Astrocyte of the spinal cord (primary cell): ENCODE results near the gene CD300LF.

Experiments used
- DNase-seq: peaks from one replicate; pipeline ENCODE4 v3.0.0; 2011; ENCODE audit warnings: low read depth, low spot score
- H3K4me3 ChIP-seq: 2 replicates; pipeline ENCODE4 v1.5.1; 2011; ENCODE audit warnings: low read depth, mild to moderate bottlenecking, low read length, moderate library complexity
- CTCF ChIP-seq: IDR thresholded peaks from 2 replicates; pipeline ENCODE4 v1.5.1; 2012; ENCODE audit warnings: low read depth, mild to moderate bottlenecking, low read length, inconsistent platforms
- in situ Hi-C: cut with HindIII; loops from 2 replicates; pipeline ENCODE4 v1.10.0; 2017; ENCODE audit warnings: low sequenced_read_pairs

Gene CD300LF

GRCh38 chr17:74670329-74670728 is 42.4 kb downstream of the CD300LF start:
- H3K4me3 ChIP-seq: no peak overlapping the region
- DNase-seq: no peak
- in situ Hi-C loops: no loop called here
- TF ChIP-seq CTCF: no peak

DNA sequence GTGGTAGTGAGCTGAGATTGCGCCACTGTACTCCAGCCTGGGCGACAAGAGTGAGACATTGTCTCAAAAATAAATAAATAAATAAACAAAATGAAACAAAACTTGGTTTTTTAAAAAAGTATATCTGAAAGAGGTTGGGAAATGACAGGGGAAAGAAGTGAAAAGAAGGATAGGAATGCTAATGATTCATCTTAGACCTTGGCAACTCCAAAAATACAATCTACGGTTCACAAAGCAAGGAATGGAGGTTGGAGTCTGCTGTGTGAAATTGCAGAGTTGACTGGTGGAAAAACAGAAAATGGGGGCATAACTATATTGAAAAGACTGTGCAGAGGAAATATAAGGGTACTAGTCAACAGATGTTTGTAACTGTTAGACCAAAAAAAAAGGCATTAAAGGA is 49.2 kb downstream of the CD300LF start:
- no peak for TF ChIP-seq CTCF
- in situ Hi-C loops: no loop called here
- DNase-seq: no peak
- H3K4me3 ChIP-seq: no peak overlapping the region

DNA sequence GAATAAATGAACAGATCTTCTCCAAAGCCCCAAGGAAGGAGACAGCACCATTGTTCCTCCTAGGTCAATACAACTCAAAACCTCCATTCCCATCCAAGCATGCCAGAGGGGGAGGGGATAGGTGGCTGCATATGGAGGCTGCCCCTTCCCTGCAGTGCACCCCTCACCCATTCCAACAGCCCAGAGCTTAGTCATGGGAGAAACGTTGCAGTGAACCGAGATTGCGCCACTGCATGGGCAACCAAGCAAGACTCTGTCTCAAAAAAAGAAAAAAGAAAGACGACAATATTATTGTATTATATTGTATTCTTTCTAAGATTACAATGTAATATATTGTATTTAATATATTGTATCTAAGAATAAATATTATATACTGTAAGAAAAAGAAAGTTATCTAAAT is 52.8 kb downstream of the CD300LF start:
- in situ Hi-C loops: no loop called here
- no peak for DNase-seq
- no peak overlapping the region for H3K4me3 ChIP-seq
- no peak for TF ChIP-seq CTCF

DNA sequence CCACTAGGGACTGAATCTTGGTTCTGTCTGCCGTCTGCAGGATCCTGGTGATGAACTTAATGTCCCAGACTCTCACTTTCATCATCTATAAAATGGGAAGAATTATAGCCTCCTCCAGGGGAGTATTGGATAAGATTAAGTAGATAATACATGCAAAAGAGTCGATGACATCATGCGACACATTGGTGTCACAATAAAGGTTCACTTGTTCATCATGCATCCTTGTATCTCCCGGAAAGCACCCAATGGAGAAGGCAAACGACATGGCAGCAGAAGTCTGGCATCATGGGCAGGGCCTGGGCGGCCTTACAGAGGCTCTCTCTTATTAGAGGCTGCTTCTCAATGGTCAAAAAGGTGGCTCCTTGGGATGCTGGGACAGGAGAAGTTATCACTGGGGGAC is 54.1 kb downstream of the CD300LF start:
- in situ Hi-C loops: no loop called here
- DNase-seq: no peak
- H3K4me3 ChIP-seq: no peak overlapping the region
- TF ChIP-seq CTCF: no peak

DNA sequence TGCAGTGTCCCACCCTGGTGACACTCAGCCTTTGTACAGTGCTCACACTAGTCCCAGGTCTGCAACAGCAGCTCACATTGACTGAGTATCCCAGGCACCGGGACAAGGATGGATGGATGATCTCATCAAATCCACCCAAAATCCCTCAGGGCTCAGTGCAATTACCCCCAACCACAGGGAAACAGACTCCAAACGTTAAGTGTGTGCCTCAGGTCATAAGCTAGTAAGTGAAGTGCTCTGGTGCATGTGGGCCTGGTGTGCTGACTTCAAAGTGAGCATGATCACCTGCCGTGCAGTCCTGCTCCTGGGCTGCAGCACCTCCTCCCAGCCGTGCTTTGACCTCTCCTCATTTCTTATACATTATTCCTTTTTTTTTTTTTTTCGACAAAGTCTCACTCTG is 58.0 kb downstream of the CD300LF start:
- no peak for TF ChIP-seq CTCF
- no peak for DNase-seq
- in situ Hi-C loops: no loop called here
- H3K4me3 ChIP-seq: no peak overlapping the region

DNA sequence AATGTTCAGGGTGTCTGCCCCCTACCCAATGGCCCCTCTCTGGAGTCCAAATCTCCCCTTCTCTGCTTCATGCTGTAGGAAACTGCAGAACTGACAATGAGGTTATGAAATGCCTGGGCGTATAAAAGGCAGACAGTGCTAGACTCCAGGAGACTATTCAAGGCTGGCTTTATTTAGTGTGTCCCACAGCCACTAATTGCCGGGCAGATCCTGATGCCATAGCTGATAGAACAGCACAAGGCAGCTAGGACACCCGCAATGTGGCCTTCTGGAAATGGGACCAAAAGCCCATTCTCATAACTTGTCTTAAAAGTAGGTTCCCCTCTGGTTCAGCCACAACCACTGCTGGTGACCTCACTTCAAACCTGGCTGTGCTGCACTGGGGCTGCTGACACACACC is 60.7 kb downstream of the CD300LF start:
- in situ Hi-C loops: no loop called here

More for the DNA sequence above, 60.7 kb downstream of the CD300LF start:
- TF ChIP-seq CTCF: no peak
- H3K4me3 ChIP-seq: no peak overlapping the region
- DNase-seq: no peak
